Measurements from ENCODE around the gene ABCC11.

GRCh38 chr16:48150707-48151106, 96.6 kb downstream of the ABCC11 start:
- TF ChIP-seq CTCF (conservative IDR thresholded peaks at IDR 0.05) (no peak), EZH2 (IDR thresholded peaks at IDR 0.05; ENCODE audit: low read depth) (no peak)
